Uterus (tissue), 4 donors: ENCODE measurements around the gene CCDC186. TPM values are rescaled to one million over a fixed set of nuclear protein-coding genes. Genes with fewer than 3 reads are reported as not detected.

Experiments
- DNase-seq, 2 donors: peaks; one replicate each; pipeline ENCODE4 v3.0.0-alpha.2; 2019 to 2020
- H3K27ac ChIP-seq, 2 donors: fragments of 200-600 bp; sonication (generic); 1 replicate in 1 of 2; 2 replicates in 1 of 2; pipeline ENCODE4 v1.5.1; 2016 to 2018
- H3K27me3 ChIP-seq, 2 donors: fragments of 200-600 bp; sonication (generic); one replicate each; pipeline ENCODE4 v1.5.1; 2018 to 2019; ENCODE audit warnings: control low read depth in 1 of 2
- H3K36me3 ChIP-seq, 2 donors: fragments of 200-600 bp; sonication (generic); one replicate each; pipeline ENCODE4 v1.5.1; 2019; ENCODE audit warnings: control low read depth in 1 of 2
- H3K4me1 ChIP-seq, 2 donors: fragments of 200-600 bp; sonication (generic); one replicate each; pipeline ENCODE4 v1.5.1; 2018 to 2019; ENCODE audit warnings: control low read depth in 1 of 2
- H3K4me3 ChIP-seq, 2 donors: fragments of 200-600 bp; sonication (generic); 1 replicate in 1 of 2; 2 replicates in 1 of 2; pipeline ENCODE4 v1.5.1; 2018 to 2019; ENCODE audit warnings: mild to moderate bottlenecking in 1 of 2
- H3K9me3 ChIP-seq, 2 donors: fragments of 200-600 bp; sonication (generic); one replicate each; pipeline ENCODE4 v1.5.1; 2019; ENCODE audit warnings: control low read depth in 1 of 2
- CTCF ChIP-seq, 4 experiments: fragments of 200-600 bp in 2 of 4; fragments of 450-650 bp in 2 of 4; sonication (generic) in 2 of 4; IDR thresholded peaks; one replicate each; pipeline ENCODE4 v1.5.1; 2016 to 2019; ENCODE audit warnings: antibody characterized with exemption in 4 of 4, mild to moderate bottlenecking in 2 of 4, moderate library complexity in 1 of 4
- POLR2A ChIP-seq, 2 donors: fragments of 450-650 bp; IDR thresholded peaks; one replicate each; pipeline ENCODE4 v1.6.1; 2016; ENCODE audit warnings: antibody characterized with exemption in 2 of 2, mild to moderate bottlenecking in 1 of 2, moderate library complexity in 1 of 2
- intact Hi-C: fragments of 100-400 bp; cut with DNase I; formaldehyde crosslinking; loops from one replicate; pipeline ENCODE4 v1.15.1; 2023; ENCODE audit warnings: low total_unique reads
- total RNA-seq, 4 donors: library from RNA; depleted of rRNA in 3 of 4; stranded (reverse); fragments of >200 nt in 3 of 4; gene quantifications; one replicate each; pipeline versions ENCODE4 v1.1.0 to v1.2.4, GENCODE V29; 2014 to 2023
- donor health status: DM: yes; HTN: yes; CAD: no.

CCDC186 gene
- total RNA-seq, 4 donors from 2014 or later: 7.6 to 52.6 (median 24.9) TPM

- TF ChIP-seq POLR2A (IDR thresholded peaks at IDR 0.05) (no peak), CTCF (IDR thresholded peaks at IDR 0.05) (no peak)
- Histone ChIP-seq H3K36me3 (no peaks in the 10 kb centered on the region), H3K27me3 (no peaks in the 10 kb centered on the region), H3K4me1 (no peaks in the 10 kb centered on the region), H3K4me3 (no peak within 1 kb of the TSS), H3K27ac (no peak within 1 kb of the TSS), H3K9me3 (no peaks in the 10 kb centered on the region)
- intact Hi-C loops: no loop called here
- DNase-seq: peak in 1 of 2 donors; percentile 25
Observed at GRCh38 chr10:114179148-114179547, 5.1 kb upstream of the CCDC186 start, which contains the start of gene TDRD1. TDRD1 (plus strand) TSS chr10:114179353; CDS start chr10:114187832, 8,479 bp downstream.

- TF ChIP-seq CTCF (IDR thresholded peaks at IDR 0.05) (no peak), POLR2A (IDR thresholded peaks at IDR 0.05) (no peak)
- DNase-seq: no peak
- Histone ChIP-seq H3K4me3 (no peak overlapping the region), H3K36me3 (no peaks in the 10 kb centered on the region), H3K4me1 (peaks cover 0 to 4% of the 10 kb centered on the region in 2 donors), H3K27me3 (no peaks in the 10 kb centered on the region), H3K9me3 (no peaks in the 10 kb centered on the region), H3K27ac (no peak overlapping the region)
- intact Hi-C loops: no loop called here
Observed at GRCh38 chr10:114176511-114176910, 2.5 kb upstream of the CCDC186 start.

- DNase-seq: no peak
- no peaks in the 10 kb centered on the region for H3K36me3 ChIP-seq
- intact Hi-C loops: no loop called here
- TF ChIP-seq POLR2A (IDR thresholded peaks at IDR 0.05) (no peak), CTCF (IDR thresholded peaks at IDR 0.05) (no peak)
- H3K4me3 ChIP-seq: no peak overlapping the region
- H3K27me3 ChIP-seq: no peaks in the 10 kb centered on the region
- no peak overlapping the region for H3K27ac ChIP-seq
- no peaks in the 10 kb centered on the region for H3K9me3 ChIP-seq
- H3K4me1 ChIP-seq: peaks cover 0 to 4% of the 10 kb centered on the region in 2 donors
Observed at GRCh38 chr10:114175667-114176066, 1.7 kb upstream of the CCDC186 start.

GRCh38 chr10:114174695-114175188, 739 bp upstream of the CCDC186 start:
- Histone ChIP-seq H3K4me1 (peaks cover 0 to 4% of the 10 kb centered on the region in 2 donors), H3K27ac (peak overlapping the region; percentile 92 to 97), H3K9me3 (no peaks in the 10 kb centered on the region), H3K27me3 (no peaks in the 10 kb centered on the region), H3K36me3 (no peaks in the 10 kb centered on the region), H3K4me3 (peak overlapping the region; percentile 84 to 98)
- TF ChIP-seq POLR2A (IDR thresholded peaks at IDR 0.05) (no peak), CTCF (IDR thresholded peaks at IDR 0.05) (no peak)
- intact Hi-C loops: no loop called here
- peak in 1 of 2 donors; percentile 45 for DNase-seq

- peak overlapping the region; percentile 92 to 97 for H3K27ac ChIP-seq
- TF ChIP-seq POLR2A (IDR thresholded peaks at IDR 0.05) (no peak), CTCF (IDR thresholded peaks at IDR 0.05) (no peak)
- intact Hi-C loops: no loop called here
- DNase-seq: no peak
- H3K9me3 ChIP-seq: no peaks in the 10 kb centered on the region
- H3K4me1 ChIP-seq: peaks cover 0 to 4% of the 10 kb centered on the region in 2 donors
- no peaks in the 10 kb centered on the region for H3K27me3 ChIP-seq
- H3K4me3 ChIP-seq: peak overlapping the region; percentile 84 to 98
- H3K36me3 ChIP-seq: no peaks in the 10 kb centered on the region
Observed at GRCh38 chr10:114173603-114173920, 441 bp downstream of the CCDC186 start.
